Keratinocyte (primary cell): ENCODE results near the gene PEX11G. TPM values are rescaled to one million over a fixed set of nuclear protein-coding genes. Genes with fewer than 3 reads are reported as not detected.

ENCODE experiments used
- DNase-seq: peaks from one replicate; pipeline ENCODE4 v3.0.0-alpha.2; 2011; ENCODE audit warnings: low read depth, missing footprints, low spot score
- FAIRE-seq: peaks from 2 replicates; lab custom pipeline; 2011; peaks lifted over from hg19 to GRCh38; lab: Jason Lieb, UNC
- H2AFZ ChIP-seq: 2 replicates; pipeline ENCODE4 v1.6.0; 2012; ENCODE audit warnings: low read length, control low read depth, inconsistent platforms; ENCODE audit not compliant: control insufficient read depth
- H3K27ac ChIP-seq: 2 replicates; pipeline ENCODE4 v1.5.1; 2011; ENCODE audit warnings: low read length; ENCODE audit not compliant: control insufficient read depth, insufficient read depth
- H3K27me3 ChIP-seq: 3 replicates; pipeline ENCODE4 v1.6.0; 2011; ENCODE audit warnings: low read length; ENCODE audit not compliant: control insufficient read depth, insufficient read depth; ENCODE audit errors: extremely low read depth
- H3K36me3 ChIP-seq, 2 experiments: 2 replicates in 1 of 2; 3 replicates in 1 of 2; pipeline ENCODE4 v1.5.1; 2011; ENCODE audit warnings: low read length in 2 of 2, mild to moderate bottlenecking in 1 of 2; ENCODE audit not compliant: control insufficient read depth in 2 of 2, insufficient read depth in 2 of 2; ENCODE audit errors: extremely low read depth in 1 of 2
- H3K4me1 ChIP-seq: 3 replicates; pipeline ENCODE4 v1.5.1; 2011; ENCODE audit warnings: low read length; ENCODE audit not compliant: control insufficient read depth, insufficient read depth; ENCODE audit errors: extremely low read depth
- H3K4me2 ChIP-seq: 3 replicates; pipeline ENCODE4 v1.6.0; 2011; ENCODE audit warnings: low read depth, low read length; ENCODE audit not compliant: control insufficient read depth, insufficient read depth; ENCODE audit errors: extremely low read depth
- H3K4me3 ChIP-seq, 3 experiments: fragments of 200-600 bp in 1 of 3; sonication (generic) in 1 of 3; 2 replicates in 2 of 3; 3 replicates in 1 of 3; pipeline ENCODE4 v1.5.1; 2011 to 2016; ENCODE audit warnings: low read length in 3 of 3, mild to moderate bottlenecking in 3 of 3, control low read depth in 2 of 3, inconsistent platforms in 1 of 3, low read depth in 1 of 3, mixed read lengths in 1 of 3, mixed run types in 1 of 3, moderate library complexity in 1 of 3; ENCODE audit not compliant: control insufficient read depth in 2 of 3, insufficient read depth in 2 of 3; ENCODE audit errors: extremely low read depth in 1 of 3
- H3K79me2 ChIP-seq: 2 replicates; pipeline ENCODE4 v1.6.0; 2012; ENCODE audit warnings: low read length; ENCODE audit not compliant: control insufficient read depth, insufficient read depth
- H3K9ac ChIP-seq: 3 replicates; pipeline ENCODE4 v1.6.0; 2011; ENCODE audit warnings: low read length; ENCODE audit not compliant: control insufficient read depth, insufficient read depth; ENCODE audit errors: extremely low read depth
- H3K9me1 ChIP-seq: 3 replicates; pipeline ENCODE4 v1.6.0; 2011; ENCODE audit warnings: low read length; ENCODE audit not compliant: control insufficient read depth, insufficient read depth; ENCODE audit errors: extremely low read depth
- H3K9me3 ChIP-seq: 2 replicates; pipeline ENCODE4 v1.5.1; 2012; ENCODE audit warnings: low read depth, low read length; ENCODE audit not compliant: control insufficient read depth
- H4K20me1 ChIP-seq: 3 replicates; pipeline ENCODE4 v1.6.0; 2011; ENCODE audit warnings: low read length; ENCODE audit not compliant: control insufficient read depth, insufficient read depth; ENCODE audit errors: extremely low read depth
- EZH2 ChIP-seq: IDR thresholded peaks from one replicate; pipeline ENCODE4 v1.6.1; 2012; ENCODE audit warnings: inconsistent platforms, mild to moderate bottlenecking, low read length, moderate library complexity
- dilution Hi-C: fragments of 300-500 bp; cut with MboI; formaldehyde crosslinking; loops from one replicate; pipeline ENCODE4 v1.7.0; 2020; ENCODE audit warnings: low sequenced_read_pairs; ENCODE audit not compliant: extremely low pct_ligation_motif_present
- polyA plus RNA-seq, 5 experiments: library from polyadenylated mRNA; depleted of rRNA in 3 of 5; stranded (reverse) in 3 of 5; stranded (forward) in 1 of 5; unstranded in 1 of 5; fragments of >200 nt; gene quantifications; 1 replicate in 1 of 5; 2 replicates in 3 of 5; 3 replicates in 1 of 5; pipeline versions ENCODE4 v1.2.1 to v1.2.3, GENCODE V29; 2011 to 2012; ENCODE audit warnings: missing spikeins in 2 of 5, low read depth in 1 of 5, low replicate concordance in 1 of 5
- TF ChIP-seq, protein P1 (sequence below), 3 experiments: IDR thresholded peaks in 1 of 3; conservative IDR thresholded peaks in 1 of 3; optimal IDR thresholded peaks in 1 of 3; 2 replicates in 2 of 3; 3 replicates in 1 of 3; pipeline versions ENCODE3 to v1.5.1; 2011; ENCODE audit warnings: low read length in 3 of 3, mild to moderate bottlenecking in 3 of 3, moderate library complexity in 2 of 3, control low read depth in 1 of 3, inconsistent platforms in 1 of 3; ENCODE audit not compliant: insufficient read depth in 2 of 3; ENCODE audit errors: extremely low read depth in 1 of 3

The PEX11G gene
- polyA plus RNA-seq, 1 donor (not counting 4 experiments of a cell fraction or from before 2014, with no cell fraction given), result 1.1 TPM

DNA sequence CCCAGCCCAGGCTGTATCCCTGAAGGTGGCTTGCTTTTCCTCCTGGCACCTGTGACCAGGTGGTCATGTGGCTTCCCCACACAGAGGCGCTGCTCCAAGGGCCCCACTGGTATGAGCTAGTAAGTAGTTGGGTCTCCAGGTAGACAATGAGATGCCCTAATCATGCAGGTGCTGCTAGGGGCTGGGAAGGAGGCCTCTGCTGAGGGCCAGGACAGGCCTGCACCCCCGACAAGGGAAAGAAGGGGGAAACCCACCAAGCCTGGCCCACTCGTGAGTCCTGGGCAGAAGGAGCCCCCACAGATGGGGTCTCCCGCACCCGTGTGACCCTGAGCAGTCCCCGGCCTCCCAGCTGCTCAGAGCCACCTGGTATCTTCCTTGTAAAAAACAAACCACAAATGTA, 13.2 kb downstream of the PEX11G start:
- no peaks in the 10 kb centered on the region for H4K20me1 ChIP-seq
- H3K36me3 ChIP-seq, result peaks cover 0 to 9% of the 10 kb centered on the region in 2 experiments
- H3K79me2 ChIP-seq, result no peaks in the 10 kb centered on the region
- H3K4me1 ChIP-seq, result peaks cover 15% of the 10 kb centered on the region
- FAIRE-seq, result no peak
- no peak for TF ChIP-seq EZH2
- TF ChIP-seq, protein P1, sequence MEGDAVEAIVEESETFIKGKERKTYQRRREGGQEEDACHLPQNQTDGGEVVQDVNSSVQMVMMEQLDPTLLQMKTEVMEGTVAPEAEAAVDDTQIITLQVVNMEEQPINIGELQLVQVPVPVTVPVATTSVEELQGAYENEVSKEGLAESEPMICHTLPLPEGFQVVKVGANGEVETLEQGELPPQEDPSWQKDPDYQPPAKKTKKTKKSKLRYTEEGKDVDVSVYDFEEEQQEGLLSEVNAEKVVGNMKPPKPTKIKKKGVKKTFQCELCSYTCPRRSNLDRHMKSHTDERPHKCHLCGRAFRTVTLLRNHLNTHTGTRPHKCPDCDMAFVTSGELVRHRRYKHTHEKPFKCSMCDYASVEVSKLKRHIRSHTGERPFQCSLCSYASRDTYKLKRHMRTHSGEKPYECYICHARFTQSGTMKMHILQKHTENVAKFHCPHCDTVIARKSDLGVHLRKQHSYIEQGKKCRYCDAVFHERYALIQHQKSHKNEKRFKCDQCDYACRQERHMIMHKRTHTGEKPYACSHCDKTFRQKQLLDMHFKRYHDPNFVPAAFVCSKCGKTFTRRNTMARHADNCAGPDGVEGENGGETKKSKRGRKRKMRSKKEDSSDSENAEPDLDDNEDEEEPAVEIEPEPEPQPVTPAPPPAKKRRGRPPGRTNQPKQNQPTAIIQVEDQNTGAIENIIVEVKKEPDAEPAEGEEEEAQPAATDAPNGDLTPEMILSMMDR (optimal IDR thresholded peaks at IDR 0.05 in 1 of 3, IDR thresholded peaks at IDR 0.05 in 1 of 3, conservative IDR thresholded peaks at IDR 0.05 in 1 of 3; ENCODE audit: extremely low read depth in 1 of 3, insufficient read depth in 2 of 3, low read length in 3 of 3), result no peak
- H3K9me3 ChIP-seq, result no peaks in the 10 kb centered on the region
- H3K9me1 ChIP-seq, result no peaks in the 10 kb centered on the region
- no peak for DNase-seq
- dilution Hi-C loops, result no loop called here
- H3K27me3 ChIP-seq, result no peaks in the 10 kb centered on the region
- H3K4me2 ChIP-seq, result no peak overlapping the region
- no peak overlapping the region for H2AFZ ChIP-seq
- H3K4me3 ChIP-seq, result no peak overlapping the region
- H3K9ac ChIP-seq, result no peak overlapping the region
- no peak overlapping the region for H3K27ac ChIP-seq

DNA sequence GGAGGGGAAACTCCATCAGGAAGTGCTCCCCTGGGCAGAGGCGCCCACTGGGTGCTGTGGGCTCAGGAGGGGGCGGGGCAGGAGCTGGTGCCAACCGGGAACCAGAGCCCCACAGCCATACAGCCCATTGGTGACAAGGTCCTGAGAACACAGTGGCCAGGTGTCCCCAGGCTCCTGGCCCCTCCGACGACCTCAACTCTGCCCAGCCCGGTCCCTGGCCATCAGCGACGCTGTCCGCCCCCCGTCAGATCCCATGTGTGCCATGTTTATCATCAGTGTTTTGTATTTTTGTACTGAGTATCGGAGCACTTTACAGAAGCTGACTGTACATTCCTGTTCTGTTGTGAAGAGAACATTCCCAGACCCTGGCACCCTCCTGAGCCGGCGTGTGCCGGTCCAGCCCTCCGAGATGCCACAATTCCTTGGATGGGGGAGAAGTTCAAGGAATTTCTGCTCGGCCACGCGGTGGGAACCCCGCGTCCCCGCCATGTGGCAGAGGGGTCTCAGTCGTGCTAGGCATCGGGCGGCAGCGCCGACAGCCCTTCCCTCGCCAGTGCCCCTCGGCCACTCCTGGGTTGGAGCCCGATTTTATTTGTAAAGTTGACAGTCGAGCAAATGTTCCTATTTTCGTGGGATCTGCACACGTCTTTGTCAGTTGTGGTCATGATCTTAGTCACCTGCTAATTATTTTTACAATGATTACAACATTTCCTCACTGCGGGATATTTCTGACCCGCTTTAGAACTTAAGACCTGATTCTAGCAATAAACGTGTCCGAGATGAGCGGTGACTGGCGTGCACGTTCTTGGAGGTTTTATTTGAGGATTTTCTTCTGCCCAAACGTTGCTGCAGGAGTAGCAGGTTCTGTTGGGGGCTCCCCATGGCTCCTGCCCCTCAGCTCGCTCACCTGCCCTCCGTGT, 16.9 kb downstream of the PEX11G start:
- H3K27me3 ChIP-seq, result no peaks in the 10 kb centered on the region
- DNase-seq (no peak), FAIRE-seq (no peak)
- H3K9ac ChIP-seq, result no peak overlapping the region
- H3K79me2 ChIP-seq, result no peaks in the 10 kb centered on the region
- TF ChIP-seq, protein P1 (optimal IDR thresholded peaks at IDR 0.05 in 1 of 3, IDR thresholded peaks at IDR 0.05 in 1 of 3, conservative IDR thresholded peaks at IDR 0.05 in 1 of 3; ENCODE audit: extremely low read depth in 1 of 3, insufficient read depth in 2 of 3, low read length in 3 of 3), result no peak
- TF ChIP-seq EZH2, result no peak
- no peaks in the 10 kb centered on the region for H3K9me3 ChIP-seq
- no peak overlapping the region for H3K27ac ChIP-seq
- H4K20me1 ChIP-seq, result no peaks in the 10 kb centered on the region
- dilution Hi-C loops, result no loop called here
- peaks cover 0 to 17% of the 10 kb centered on the region in 2 experiments for H3K36me3 ChIP-seq
- no peak overlapping the region for H3K4me2 ChIP-seq
- no peak overlapping the region for H3K4me3 ChIP-seq
- peaks cover 2% of the 10 kb centered on the region for H3K4me1 ChIP-seq
- H2AFZ ChIP-seq, result no peak overlapping the region
- no peaks in the 10 kb centered on the region for H3K9me1 ChIP-seq
